Osteoblast (primary cell): ENCODE results near the gene PMPCA. TPM values are rescaled to one million over a fixed set of nuclear protein-coding genes. Genes with fewer than 3 reads are reported as not detected.

Experiments used
- DNase-seq: peaks from one replicate; pipeline ENCODE4 v3.0.0; 2011; ENCODE audit warnings: low spot score, mixed read lengths; ENCODE audit not compliant: insufficient read length; ENCODE audit errors: missing footprints
- H2AFZ ChIP-seq: 2 replicates; pipeline ENCODE4 v1.6.0; 2011; ENCODE audit warnings: mild to moderate bottlenecking, low read length
- H3K27ac ChIP-seq: 2 replicates; pipeline ENCODE4 v1.5.1; 2011; ENCODE audit warnings: mild to moderate bottlenecking, low read depth, low read length, moderate library complexity
- H3K27me3 ChIP-seq: 2 replicates; pipeline ENCODE4 v1.6.0; 2012; ENCODE audit warnings: mild to moderate bottlenecking, control low read depth, inconsistent platforms, low read length, moderate library complexity; ENCODE audit not compliant: insufficient read depth
- H3K36me3 ChIP-seq: 2 replicates; pipeline ENCODE4 v1.5.1; 2011; ENCODE audit warnings: mild to moderate bottlenecking, low read length, control low read depth, moderate library complexity; ENCODE audit not compliant: insufficient read depth
- H3K4me1 ChIP-seq: 2 replicates; pipeline ENCODE4 v1.5.1; 2011; ENCODE audit warnings: mild to moderate bottlenecking, low read length, control low read depth, moderate library complexity; ENCODE audit not compliant: insufficient read depth
- H3K4me2 ChIP-seq: 2 replicates; pipeline ENCODE4 v1.6.0; 2011; ENCODE audit warnings: mild to moderate bottlenecking, low read length; ENCODE audit not compliant: insufficient read depth
- H3K4me3 ChIP-seq: fragments of 200-600 bp; sonication (generic); 3 replicates; pipeline ENCODE4 v1.5.1; 2012; ENCODE audit warnings: mild to moderate bottlenecking, low read length, inconsistent platforms; ENCODE audit not compliant: insufficient read depth
- H3K79me2 ChIP-seq: 2 replicates; pipeline ENCODE4 v1.6.0; 2012; ENCODE audit warnings: mild to moderate bottlenecking, low read length, control low read depth, inconsistent platforms; ENCODE audit not compliant: insufficient read depth
- H3K9me3 ChIP-seq: 2 replicates; pipeline ENCODE4 v1.5.1; 2011; ENCODE audit warnings: low read depth, low read length, control low read depth
- H4K20me1 ChIP-seq: 2 replicates; pipeline ENCODE4 v1.6.0; 2012; ENCODE audit warnings: mild to moderate bottlenecking, low read length, control low read depth; ENCODE audit not compliant: insufficient read depth
- total RNA-seq: library from RNA; depleted of rRNA; stranded (reverse); fragments of >200 nt; gene quantifications from 2 replicates; pipeline ENCODE4 v1.2.3, GENCODE V29; 2012
- TF ChIP-seq, protein P1 (sequence below): IDR thresholded peaks from 2 replicates; pipeline ENCODE4 v1.5.1; 2011; ENCODE audit warnings: mild to moderate bottlenecking, low read depth, low read length, moderate library complexity; ENCODE audit errors: extremely low read depth

Gene PMPCA
- total RNA-seq, 1 donor = 39.1 TPM

DNA sequence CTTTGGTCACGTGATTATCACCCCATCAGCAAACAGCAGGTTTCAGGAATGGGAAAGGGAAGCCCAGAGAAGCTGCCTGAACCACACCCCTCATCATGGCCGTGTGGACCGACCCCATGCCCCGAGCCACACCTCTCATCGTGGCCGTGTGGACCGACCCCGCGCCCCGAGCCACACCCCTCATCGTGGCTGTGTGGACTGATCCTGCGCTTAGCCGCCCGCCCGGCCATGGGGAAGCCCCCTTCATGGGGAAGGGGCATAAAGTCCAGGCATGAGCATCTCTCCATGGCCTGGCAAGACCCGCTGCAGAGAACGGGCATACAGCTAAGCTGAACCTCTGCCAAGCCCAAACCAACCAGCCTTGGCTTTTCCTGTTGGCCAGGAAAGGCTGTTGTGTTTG, 16.9 kb upstream of the PMPCA start:
- no peak overlapping the region for H3K4me2 ChIP-seq
- no peaks in the 10 kb centered on the region for H3K27me3 ChIP-seq
- TF ChIP-seq, protein P1, sequence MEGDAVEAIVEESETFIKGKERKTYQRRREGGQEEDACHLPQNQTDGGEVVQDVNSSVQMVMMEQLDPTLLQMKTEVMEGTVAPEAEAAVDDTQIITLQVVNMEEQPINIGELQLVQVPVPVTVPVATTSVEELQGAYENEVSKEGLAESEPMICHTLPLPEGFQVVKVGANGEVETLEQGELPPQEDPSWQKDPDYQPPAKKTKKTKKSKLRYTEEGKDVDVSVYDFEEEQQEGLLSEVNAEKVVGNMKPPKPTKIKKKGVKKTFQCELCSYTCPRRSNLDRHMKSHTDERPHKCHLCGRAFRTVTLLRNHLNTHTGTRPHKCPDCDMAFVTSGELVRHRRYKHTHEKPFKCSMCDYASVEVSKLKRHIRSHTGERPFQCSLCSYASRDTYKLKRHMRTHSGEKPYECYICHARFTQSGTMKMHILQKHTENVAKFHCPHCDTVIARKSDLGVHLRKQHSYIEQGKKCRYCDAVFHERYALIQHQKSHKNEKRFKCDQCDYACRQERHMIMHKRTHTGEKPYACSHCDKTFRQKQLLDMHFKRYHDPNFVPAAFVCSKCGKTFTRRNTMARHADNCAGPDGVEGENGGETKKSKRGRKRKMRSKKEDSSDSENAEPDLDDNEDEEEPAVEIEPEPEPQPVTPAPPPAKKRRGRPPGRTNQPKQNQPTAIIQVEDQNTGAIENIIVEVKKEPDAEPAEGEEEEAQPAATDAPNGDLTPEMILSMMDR = no peak
- no peak overlapping the region for H2AFZ ChIP-seq
- H3K36me3 ChIP-seq = peaks cover 77% of the 10 kb centered on the region
- H3K9me3 ChIP-seq = no peaks in the 10 kb centered on the region
- DNase-seq = no peak
- H3K4me3 ChIP-seq = no peak overlapping the region
- peaks cover 14% of the 10 kb centered on the region for H4K20me1 ChIP-seq
- no peak overlapping the region for H3K27ac ChIP-seq
- H3K79me2 ChIP-seq = peaks cover 18% of the 10 kb centered on the region
- H3K4me1 ChIP-seq = peaks cover under 1% of the 10 kb centered on the region

DNA sequence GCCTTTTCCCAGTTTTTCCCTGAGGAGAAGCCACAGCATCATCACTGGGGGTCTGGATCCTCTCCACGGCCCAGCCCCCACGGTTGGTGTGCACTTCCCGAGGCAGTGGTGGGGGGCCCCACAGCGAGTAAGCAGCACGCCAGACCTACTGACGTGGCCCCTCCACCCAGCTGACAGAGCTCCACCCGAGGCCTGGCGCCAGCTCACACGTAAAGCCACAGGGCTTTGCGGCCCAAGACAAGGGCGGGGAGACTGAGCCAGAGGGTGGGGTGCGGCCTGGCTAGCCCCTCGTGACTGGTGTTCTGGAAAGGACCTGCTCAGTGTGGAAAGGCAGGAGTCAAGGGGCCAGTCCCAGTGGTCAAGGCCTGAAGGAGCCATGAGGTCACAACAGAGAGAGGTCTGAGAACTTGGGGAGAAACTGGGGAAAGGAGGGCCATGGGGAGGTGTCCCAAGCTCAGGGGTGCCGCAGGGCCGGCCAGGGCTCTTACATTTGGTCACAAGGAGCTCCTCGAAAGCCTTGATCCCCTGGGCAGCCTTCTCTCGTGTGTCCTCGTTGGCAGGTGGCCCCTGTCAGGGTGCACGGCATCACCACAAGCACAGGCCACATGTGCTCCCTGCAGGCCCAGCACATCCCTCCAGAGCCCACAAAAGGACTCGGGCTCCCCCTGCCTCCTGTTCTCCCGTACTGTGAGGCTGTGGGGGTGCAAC, 16.0 kb upstream of the PMPCA start:
- H3K79me2 ChIP-seq = peaks cover 28% of the 10 kb centered on the region
- no peaks in the 10 kb centered on the region for H3K9me3 ChIP-seq
- no peak for DNase-seq
- peaks cover 7% of the 10 kb centered on the region for H3K4me1 ChIP-seq
- H3K27ac ChIP-seq = no peak overlapping the region
- TF ChIP-seq, protein P1 = no peak
- H4K20me1 ChIP-seq = peaks cover 20% of the 10 kb centered on the region
- no peak overlapping the region for H3K4me2 ChIP-seq
- H3K4me3 ChIP-seq = no peak overlapping the region
- H3K27me3 ChIP-seq = no peaks in the 10 kb centered on the region
- peaks cover 69% of the 10 kb centered on the region for H3K36me3 ChIP-seq
- H2AFZ ChIP-seq = no peak overlapping the region

DNA sequence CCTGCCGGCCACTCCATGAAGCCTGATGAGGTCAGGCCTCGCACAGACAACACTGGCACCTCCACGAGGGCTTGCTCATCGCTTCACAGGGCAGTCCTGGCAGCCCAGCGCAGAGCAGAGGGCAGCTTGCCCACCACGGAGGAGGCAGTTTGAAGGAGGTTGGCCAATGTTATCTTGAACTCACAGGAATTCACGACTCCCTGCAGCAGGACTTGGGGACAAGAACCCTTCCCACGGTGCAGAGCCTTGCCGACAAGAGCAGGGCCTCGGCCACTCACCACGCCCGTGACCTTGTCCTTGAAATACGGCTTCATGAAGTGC, 15.5 kb upstream of the PMPCA start:
- Histone ChIP-seq H3K27ac (no peak overlapping the region), H3K27me3 (no peaks in the 10 kb centered on the region), H3K4me2 (no peak overlapping the region), H3K4me3 (no peak overlapping the region), H4K20me1 (peaks cover 21% of the 10 kb centered on the region), H3K36me3 (peaks cover 66% of the 10 kb centered on the region), H2AFZ (no peak overlapping the region), H3K9me3 (no peaks in the 10 kb centered on the region), H3K79me2 (peaks cover 33% of the 10 kb centered on the region), H3K4me1 (peaks cover 7% of the 10 kb centered on the region)
- DNase-seq = no peak
- TF ChIP-seq, protein P1 = no peak

DNA sequence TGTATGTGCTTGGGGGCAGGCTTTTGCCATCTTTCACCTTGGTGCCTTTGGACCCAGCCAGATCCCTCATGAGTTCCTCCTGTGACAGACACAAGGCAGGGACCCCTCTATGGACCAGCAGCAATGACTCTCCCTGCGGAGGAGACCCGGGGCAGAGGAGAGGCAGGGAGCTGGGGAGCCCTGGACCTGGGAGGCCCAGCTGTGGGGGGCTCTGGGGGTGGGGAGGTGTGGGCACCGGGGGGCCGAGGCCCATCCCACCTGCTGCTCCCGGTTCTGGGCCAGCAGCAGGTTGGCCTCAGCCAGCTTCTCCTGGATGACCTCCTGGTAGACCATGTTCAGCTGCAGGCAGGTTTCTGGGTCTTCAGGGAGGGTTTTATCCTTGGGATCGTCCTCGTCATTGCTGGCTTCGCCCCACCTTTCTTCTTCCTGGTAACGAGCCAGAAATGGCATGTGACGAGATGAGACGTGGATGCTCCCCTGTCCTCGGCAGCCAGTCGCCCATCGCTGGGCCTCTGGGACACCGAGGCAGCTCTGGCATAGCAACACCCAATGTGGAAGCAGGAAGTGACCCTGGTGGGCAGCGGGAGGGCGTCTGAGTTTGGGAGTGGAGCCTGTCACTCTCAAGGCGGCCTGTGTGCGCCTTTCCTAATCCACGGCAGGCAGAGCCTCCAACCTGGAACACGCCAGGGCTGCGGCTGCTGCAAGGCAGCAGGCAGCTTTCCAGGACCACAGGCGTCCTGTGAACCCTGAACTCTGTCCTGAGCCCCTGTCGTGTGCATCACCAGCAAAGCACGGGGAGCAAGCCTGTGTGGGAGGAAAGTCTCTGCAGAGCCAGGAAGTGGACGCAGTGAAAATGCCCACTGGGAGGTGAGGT, 14.9 kb upstream of the PMPCA start:
- H3K4me3 ChIP-seq = no peak overlapping the region
- no peaks in the 10 kb centered on the region for H3K9me3 ChIP-seq
- peaks cover 12% of the 10 kb centered on the region for H3K4me1 ChIP-seq
- H3K27me3 ChIP-seq = no peaks in the 10 kb centered on the region
- H3K4me2 ChIP-seq = no peak overlapping the region
- no peak overlapping the region for H3K27ac ChIP-seq
- no peak overlapping the region for H2AFZ ChIP-seq
- peaks cover 21% of the 10 kb centered on the region for H4K20me1 ChIP-seq
- H3K79me2 ChIP-seq = peaks cover 33% of the 10 kb centered on the region
- peaks cover 63% of the 10 kb centered on the region for H3K36me3 ChIP-seq
- no peak for DNase-seq
- TF ChIP-seq, protein P1 = no peak
